Testis (tissue), 2 donors: ENCODE measurements around the gene DYNLRB1.

Source experiments
- CTCF ChIP-seq, 3 experiments: fragments of 450-650 bp in 2 of 3; fragments of 200-600 bp in 1 of 3; sonication (generic) in 1 of 3; IDR thresholded peaks; one replicate each; pipeline ENCODE4 v1.5.1; 2016 to 2019; ENCODE audit warnings: antibody characterized with exemption in 3 of 3, mild to moderate bottlenecking in 2 of 3, moderate library complexity in 1 of 3
- POLR2A ChIP-seq: fragments of 450-650 bp; IDR thresholded peaks from one replicate; pipeline ENCODE4 v1.6.1; 2017; ENCODE audit warnings: antibody characterized with exemption, mild to moderate bottlenecking, moderate library complexity

GRCh38 chr20:34581341-34582184, 65.3 kb downstream of the DYNLRB1 start:
- TF ChIP-seq CTCF (IDR thresholded peaks at IDR 0.05) = no peak
- TF ChIP-seq POLR2A = no peak
